ENCODE results near the gene MMP26.

Gene MMP26

DNA sequence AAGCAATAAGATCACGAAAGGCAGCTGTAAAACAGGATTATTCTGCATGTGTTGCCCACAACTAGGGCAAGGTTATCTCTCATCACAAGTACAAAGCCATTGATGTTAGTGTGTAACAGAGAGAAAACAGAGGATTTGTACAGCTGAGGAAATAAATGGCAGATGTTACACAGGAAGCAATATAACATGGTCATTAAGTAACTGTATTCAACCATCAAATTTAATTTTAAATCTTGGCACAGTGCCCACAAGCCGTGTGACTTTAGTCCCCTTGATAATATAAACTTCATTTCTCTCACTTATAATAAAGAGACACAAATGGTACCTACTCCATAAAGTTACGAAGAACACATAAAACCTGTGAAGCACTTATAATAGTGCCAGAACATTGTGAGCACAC is 24.2 kb upstream of the MMP26 start:
- Histone ChIP-seq H3K9me3 (ENCODE audit: insufficient read depth, low read length) (no peaks in the 10 kb centered on the region), H3K9ac (ENCODE audit: low read length) (no peak overlapping the region), H4K20me1 (ENCODE audit: low read depth, low read length) (no peaks in the 10 kb centered on the region), H3F3A (ENCODE audit: insufficient read depth) (no peaks in the 10 kb centered on the region), H3K79me2 (ENCODE audit: insufficient read depth, low read length) (no peaks in the 10 kb centered on the region), H3K27me3 (ENCODE audit: low read length) (no peaks in the 10 kb centered on the region), H3K36me3 (ENCODE audit: low read length) (no peaks in the 10 kb centered on the region), H3K27ac (ENCODE audit: low read depth, low read length) (no peak overlapping the region), H3K4me2 (ENCODE audit: low read depth, low read length, poor library complexity, severe bottlenecking) (no peak overlapping the region), H3K9me2 (replicated peaks; ENCODE audit: insufficient read depth, low read length) (no peaks in the 10 kb centered on the region), H3K4me3 (ENCODE audit: insufficient read depth, low read length, poor library complexity, severe bottlenecking) (no peak overlapping the region), H2AFZ (ENCODE audit: low read depth, low read length, severe bottlenecking) (no peak overlapping the region)
- no peak for TF ChIP-seq EZH2phosphoT487 (conservative IDR thresholded peaks at IDR 0.05; ENCODE audit: low read length)
- TF ChIP-seq, protein P1, sequence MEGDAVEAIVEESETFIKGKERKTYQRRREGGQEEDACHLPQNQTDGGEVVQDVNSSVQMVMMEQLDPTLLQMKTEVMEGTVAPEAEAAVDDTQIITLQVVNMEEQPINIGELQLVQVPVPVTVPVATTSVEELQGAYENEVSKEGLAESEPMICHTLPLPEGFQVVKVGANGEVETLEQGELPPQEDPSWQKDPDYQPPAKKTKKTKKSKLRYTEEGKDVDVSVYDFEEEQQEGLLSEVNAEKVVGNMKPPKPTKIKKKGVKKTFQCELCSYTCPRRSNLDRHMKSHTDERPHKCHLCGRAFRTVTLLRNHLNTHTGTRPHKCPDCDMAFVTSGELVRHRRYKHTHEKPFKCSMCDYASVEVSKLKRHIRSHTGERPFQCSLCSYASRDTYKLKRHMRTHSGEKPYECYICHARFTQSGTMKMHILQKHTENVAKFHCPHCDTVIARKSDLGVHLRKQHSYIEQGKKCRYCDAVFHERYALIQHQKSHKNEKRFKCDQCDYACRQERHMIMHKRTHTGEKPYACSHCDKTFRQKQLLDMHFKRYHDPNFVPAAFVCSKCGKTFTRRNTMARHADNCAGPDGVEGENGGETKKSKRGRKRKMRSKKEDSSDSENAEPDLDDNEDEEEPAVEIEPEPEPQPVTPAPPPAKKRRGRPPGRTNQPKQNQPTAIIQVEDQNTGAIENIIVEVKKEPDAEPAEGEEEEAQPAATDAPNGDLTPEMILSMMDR (IDR thresholded peaks at IDR 0.05; ENCODE audit: insufficient read depth, low read length, poor library complexity, severe bottlenecking): no peak

DNA sequence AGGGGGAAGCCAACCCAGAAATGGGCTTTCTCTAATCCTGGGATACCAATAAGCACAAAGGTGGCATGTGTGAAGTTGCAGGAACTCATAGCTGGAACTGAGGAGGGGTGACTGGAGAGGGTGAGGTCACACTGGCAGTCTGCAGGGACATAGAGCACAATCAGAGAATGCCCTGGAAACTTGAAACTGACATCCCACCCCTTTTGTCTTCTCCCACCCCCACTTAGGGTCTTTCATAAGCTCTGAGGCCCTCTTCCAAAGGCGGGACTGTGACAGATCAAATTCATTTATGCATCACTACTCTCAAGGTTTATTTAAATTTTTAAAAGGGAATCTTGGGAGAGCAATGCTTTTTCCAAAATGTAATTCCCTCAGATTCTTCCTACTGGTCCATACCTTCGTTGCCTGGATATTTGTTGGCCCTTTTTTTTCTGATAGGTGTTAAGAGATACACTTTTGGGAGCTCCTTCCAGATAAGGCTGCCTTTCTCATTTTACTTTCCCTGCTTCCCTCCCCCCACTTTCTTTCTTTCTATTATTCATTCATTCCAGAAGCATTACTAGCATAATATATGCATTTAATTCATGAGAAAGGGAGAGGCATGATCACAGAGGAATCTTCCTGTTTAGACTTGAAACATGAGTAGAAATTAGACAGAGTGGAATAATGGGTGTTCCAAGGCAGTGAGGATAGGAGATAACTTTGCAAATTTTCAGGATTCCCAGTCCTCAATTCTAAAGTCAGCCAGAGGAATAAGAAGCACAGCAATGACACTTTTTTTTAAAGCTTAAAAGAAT is 21.8 kb upstream of the MMP26 start:
- TF ChIP-seq EZH2phosphoT487 (conservative IDR thresholded peaks at IDR 0.05; ENCODE audit: low read length): no peak
- no peak overlapping the region for H3K9ac ChIP-seq (ENCODE audit: low read length)
- no peaks in the 10 kb centered on the region for H3K79me2 ChIP-seq (ENCODE audit: insufficient read depth, low read length)
- no peaks in the 10 kb centered on the region for H3F3A ChIP-seq (ENCODE audit: insufficient read depth)
- H2AFZ ChIP-seq (ENCODE audit: low read depth, low read length, severe bottlenecking): no peak overlapping the region
- H3K9me3 ChIP-seq (ENCODE audit: insufficient read depth, low read length): no peaks in the 10 kb centered on the region
- H3K27ac ChIP-seq (ENCODE audit: low read depth, low read length): no peak overlapping the region
- H3K4me2 ChIP-seq (ENCODE audit: low read depth, low read length, poor library complexity, severe bottlenecking): no peak overlapping the region
- H3K36me3 ChIP-seq (ENCODE audit: low read length): no peaks in the 10 kb centered on the region
- H3K4me3 ChIP-seq (ENCODE audit: insufficient read depth, low read length, poor library complexity, severe bottlenecking): no peak overlapping the region
- H4K20me1 ChIP-seq (ENCODE audit: low read depth, low read length): no peaks in the 10 kb centered on the region
- H3K27me3 ChIP-seq (ENCODE audit: low read length): no peaks in the 10 kb centered on the region
- no peaks in the 10 kb centered on the region for H3K9me2 ChIP-seq (replicated peaks; ENCODE audit: insufficient read depth, low read length)

DNA sequence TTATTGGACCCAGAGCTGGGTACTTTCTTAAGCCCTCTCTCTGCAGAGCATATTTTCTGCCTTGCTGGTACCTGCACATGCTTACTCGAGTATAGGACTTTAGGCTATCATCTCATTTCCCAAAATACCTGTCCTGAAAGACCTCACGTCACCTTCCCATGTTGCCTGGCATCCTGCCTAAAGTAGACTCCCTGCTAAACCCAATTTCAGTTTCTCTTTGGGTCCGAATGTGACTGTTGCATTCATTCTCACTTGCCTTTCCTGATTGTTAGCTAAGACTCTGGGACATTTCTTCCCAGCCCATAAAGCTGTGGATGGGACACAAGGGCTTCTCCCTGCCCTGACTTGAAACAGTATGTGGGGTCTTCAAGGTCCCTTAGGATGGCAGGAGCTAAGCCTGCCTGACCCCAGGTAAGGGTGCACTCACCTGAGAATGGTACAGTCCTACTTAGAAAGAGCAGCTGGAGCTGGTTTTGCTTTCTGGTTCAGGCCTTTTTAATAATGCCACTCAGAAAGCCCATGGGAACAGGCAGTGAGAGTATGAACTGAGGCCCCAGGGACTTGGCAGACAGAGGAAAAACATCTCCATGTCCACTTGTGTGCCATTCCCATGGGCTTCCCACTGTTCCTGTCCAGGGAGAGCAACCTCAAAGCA is 19.8 kb upstream of the MMP26 start:
- H3K27ac ChIP-seq (ENCODE audit: low read depth, low read length): no peak overlapping the region
- H3K9ac ChIP-seq (ENCODE audit: low read length): no peak overlapping the region
- no peaks in the 10 kb centered on the region for H3F3A ChIP-seq (ENCODE audit: insufficient read depth)
- no peak overlapping the region for H3K4me3 ChIP-seq (ENCODE audit: insufficient read depth, low read length, poor library complexity, severe bottlenecking)
- H4K20me1 ChIP-seq (ENCODE audit: low read depth, low read length): no peaks in the 10 kb centered on the region
- H3K79me2 ChIP-seq (ENCODE audit: insufficient read depth, low read length): no peaks in the 10 kb centered on the region
- H3K9me2 ChIP-seq (replicated peaks; ENCODE audit: insufficient read depth, low read length): no peaks in the 10 kb centered on the region
- H3K36me3 ChIP-seq (ENCODE audit: low read length): no peaks in the 10 kb centered on the region
- TF ChIP-seq, protein P1 (IDR thresholded peaks at IDR 0.05; ENCODE audit: insufficient read depth, low read length, poor library complexity, severe bottlenecking): no peak
- TF ChIP-seq EZH2phosphoT487 (conservative IDR thresholded peaks at IDR 0.05; ENCODE audit: low read length): no peak
- no peaks in the 10 kb centered on the region for H3K9me3 ChIP-seq (ENCODE audit: insufficient read depth, low read length)
- no peaks in the 10 kb centered on the region for H3K27me3 ChIP-seq (ENCODE audit: low read length)
- H2AFZ ChIP-seq (ENCODE audit: low read depth, low read length, severe bottlenecking): no peak overlapping the region
- H3K4me2 ChIP-seq (ENCODE audit: low read depth, low read length, poor library complexity, severe bottlenecking): no peak overlapping the region

DNA sequence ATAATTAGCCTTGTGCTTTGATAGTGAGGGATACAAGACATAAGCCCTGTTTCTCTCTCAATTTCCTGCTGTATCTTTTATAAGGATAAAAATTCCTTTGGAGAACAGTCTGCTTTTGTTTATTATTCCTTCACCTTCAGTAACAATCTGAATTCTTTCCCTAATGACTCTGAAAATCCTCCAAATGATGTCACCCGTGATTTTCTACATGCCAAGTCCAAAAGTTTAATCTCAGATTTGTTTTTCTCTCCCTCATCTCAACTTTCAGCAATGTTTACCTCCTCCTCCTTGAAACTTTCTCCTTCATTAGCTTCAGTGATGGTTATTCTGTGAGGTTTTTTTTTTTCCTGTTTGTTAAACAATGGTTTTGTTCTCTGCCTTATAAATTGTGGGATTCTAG is 9.1 kb upstream of the MMP26 start:
- TF ChIP-seq EZH2phosphoT487 (conservative IDR thresholded peaks at IDR 0.05; ENCODE audit: low read length): no peak
- TF ChIP-seq, protein P1 (IDR thresholded peaks at IDR 0.05; ENCODE audit: insufficient read depth, low read length, poor library complexity, severe bottlenecking): no peak
- Histone ChIP-seq H3K27me3 (ENCODE audit: low read length) (0 out of 2 replicates have a peak, but pooled peaks cover 4% of the 10 kb centered on the region), H3K9me3 (ENCODE audit: insufficient read depth, low read length) (no peaks in the 10 kb centered on the region)

More for the DNA sequence above, 9.1 kb upstream of the MMP26 start:
- H4K20me1 ChIP-seq (ENCODE audit: low read depth, low read length): no peaks in the 10 kb centered on the region
- H3K9me2 ChIP-seq (replicated peaks; ENCODE audit: insufficient read depth, low read length): no peaks in the 10 kb centered on the region
- no peaks in the 10 kb centered on the region for H3K36me3 ChIP-seq (ENCODE audit: low read length)
- H2AFZ ChIP-seq (ENCODE audit: low read depth, low read length, severe bottlenecking): no peak overlapping the region
- no peaks in the 10 kb centered on the region for H3F3A ChIP-seq (ENCODE audit: insufficient read depth)
- H3K4me3 ChIP-seq (ENCODE audit: insufficient read depth, low read length, poor library complexity, severe bottlenecking): no peak overlapping the region
- H3K9ac ChIP-seq (ENCODE audit: low read length): no peak overlapping the region
- no peak overlapping the region for H3K4me2 ChIP-seq (ENCODE audit: low read depth, low read length, poor library complexity, severe bottlenecking)
- H3K27ac ChIP-seq (ENCODE audit: low read depth, low read length): no peak overlapping the region
- no peaks in the 10 kb centered on the region for H3K79me2 ChIP-seq (ENCODE audit: insufficient read depth, low read length)

Measured in SU-DHL-6 (cell line).